ENCODE data around the gene ZSCAN16. TPM values are rescaled to one million over a fixed set of nuclear protein-coding genes. Genes with fewer than 3 reads are reported as not detected.
"Not testable (repeated sequence)": the region's sequence is repeated elsewhere in the genome, so short reads cannot be mapped to it uniquely, and the experiment has no call there.

The ZSCAN16 gene
- total and polyA plus RNA-seq, 2 donors: 8.5 to 15.4 TPM

DNA sequence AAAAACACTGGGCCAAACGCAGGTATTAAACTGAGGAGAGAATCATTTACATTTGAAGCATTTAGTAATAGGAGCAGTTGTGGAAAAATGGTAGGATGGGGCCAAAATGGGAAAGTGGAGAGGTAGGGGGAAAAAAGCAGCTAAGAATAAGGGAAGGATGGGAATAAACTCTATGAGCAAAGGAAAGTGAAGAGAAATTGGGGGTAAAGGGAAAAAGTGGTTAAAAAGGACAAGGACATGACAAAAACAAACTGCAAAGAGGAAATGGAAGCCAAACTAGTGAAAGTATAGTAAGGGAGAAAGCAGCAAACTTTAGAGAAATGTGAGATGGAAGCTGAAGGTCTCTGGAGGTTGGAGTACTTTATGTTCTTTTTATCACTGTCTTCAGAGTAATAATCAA is 6.2 kb upstream of the ZSCAN16 start:
- H3K27ac ChIP-seq (ENCODE audit: low read depth in 1 of 2, low read length in 1 of 2): no peak overlapping the region
- 97% methylated on average over 1 of the region's 1 CpG for WGBS
- H3K36me3 ChIP-seq (ENCODE audit: control insufficient read depth in 2 of 2, insufficient read depth in 2 of 2, low read length in 1 of 2): peaks cover 27 to 50% of the 10 kb centered on the region in 2 donors

GRCh38 chr6:28121876-28122275 is 2.5 kb upstream of the ZSCAN16 start:
- Histone ChIP-seq H3K4me1 (ENCODE audit: control insufficient read depth in 2 of 2, insufficient read depth in 2 of 2, low read length in 2 of 2) (peaks cover 10 to 11% of the 10 kb centered on the region in 2 donors), H3K36me3 (ENCODE audit: control insufficient read depth in 2 of 2, insufficient read depth in 2 of 2, low read length in 1 of 2) (peaks cover 8 to 39% of the 10 kb centered on the region in 2 donors), H3K27ac (ENCODE audit: low read depth in 1 of 2, low read length in 1 of 2) (no peak overlapping the region), H3K9me3 (ENCODE audit: control insufficient read depth in 2 of 2, insufficient read depth in 1 of 2, low read length in 1 of 2) (no peaks in the 10 kb centered on the region), H3K27me3 (ENCODE audit: control insufficient read depth in 2 of 2, insufficient read depth in 1 of 2, low read length in 1 of 2) (no peaks in the 10 kb centered on the region), H3K4me3 (ENCODE audit: low read length in 2 of 2) (no peak overlapping the region)
- WGBS: 98% methylated on average over 2 of the region's 2 CpGs
- no peak for DNase-seq (ENCODE audit: low read depth in 6 of 9, low spot score in 9 of 9)

More for the DNA sequence above, 6.2 kb upstream of the ZSCAN16 start:
- H3K9me3 ChIP-seq (ENCODE audit: control insufficient read depth in 2 of 2, insufficient read depth in 1 of 2, low read length in 1 of 2): no peaks in the 10 kb centered on the region
- no peaks in the 10 kb centered on the region for H3K4me1 ChIP-seq (ENCODE audit: control insufficient read depth in 2 of 2, insufficient read depth in 2 of 2, low read length in 2 of 2)
- H3K4me3 ChIP-seq (ENCODE audit: low read length in 2 of 2): no peak overlapping the region
- DNase-seq (ENCODE audit: low read depth in 6 of 9, low spot score in 9 of 9): no peak
- H3K27me3 ChIP-seq (ENCODE audit: control insufficient read depth in 2 of 2, insufficient read depth in 1 of 2, low read length in 1 of 2): no peaks in the 10 kb centered on the region

GRCh38 chr6:28122283-28122682 is 2.1 kb upstream of the ZSCAN16 start:
- not testable (repeated sequence) for H3K27me3 ChIP-seq (ENCODE audit: control insufficient read depth in 2 of 2, insufficient read depth in 1 of 2, low read length in 1 of 2); H3K4me3 ChIP-seq (ENCODE audit: low read length in 2 of 2); H3K27ac ChIP-seq (ENCODE audit: low read depth in 1 of 2, low read length in 1 of 2); H3K9me3 ChIP-seq (ENCODE audit: control insufficient read depth in 2 of 2, insufficient read depth in 1 of 2, low read length in 1 of 2); DNase-seq (ENCODE audit: low read depth in 6 of 9, low spot score in 9 of 9)
- H3K4me1 ChIP-seq (ENCODE audit: control insufficient read depth in 2 of 2, insufficient read depth in 2 of 2, low read length in 2 of 2): peaks cover 10 to 11% of the 10 kb centered on the region in 2 donors
- peaks cover 8 to 39% of the 10 kb centered on the region in 2 donors for H3K36me3 ChIP-seq (ENCODE audit: control insufficient read depth in 2 of 2, insufficient read depth in 2 of 2, low read length in 1 of 2)
- WGBS: 97% methylated on average over 5 of the region's 5 CpGs

GRCh38 chr6:28124971-28125353 is 553 bp downstream of the ZSCAN16 start:
- Histone ChIP-seq H3K27ac (ENCODE audit: low read depth in 1 of 2, low read length in 1 of 2) (peak overlapping the region; percentile 78 to 89), H3K36me3 (ENCODE audit: control insufficient read depth in 2 of 2, insufficient read depth in 2 of 2, low read length in 1 of 2) (peaks cover 13 to 34% of the 10 kb centered on the region in 2 donors), H3K9me3 (ENCODE audit: control insufficient read depth in 2 of 2, insufficient read depth in 1 of 2, low read length in 1 of 2) (no peaks in the 10 kb centered on the region), H3K4me3 (ENCODE audit: low read length in 2 of 2) (peak overlapping the region; percentile 79 to 90), H3K4me1 (ENCODE audit: control insufficient read depth in 2 of 2, insufficient read depth in 2 of 2, low read length in 2 of 2) (peaks cover 10 to 11% of the 10 kb centered on the region in 2 donors), H3K27me3 (ENCODE audit: control insufficient read depth in 2 of 2, insufficient read depth in 1 of 2, low read length in 1 of 2) (no peaks in the 10 kb centered on the region)
- DNase-seq (ENCODE audit: low read depth in 6 of 9, low spot score in 9 of 9): peak in 1 of 9 donors; percentile 31
- 13% methylated on average over 6 of the region's 6 CpGs for WGBS

- H3K27me3 ChIP-seq (ENCODE audit: control insufficient read depth in 2 of 2, insufficient read depth in 1 of 2, low read length in 1 of 2): no peaks in the 10 kb centered on the region
- 22% methylated on average over 4 of the region's 4 CpGs for WGBS
- peaks cover 10 to 11% of the 10 kb centered on the region in 2 donors for H3K4me1 ChIP-seq (ENCODE audit: control insufficient read depth in 2 of 2, insufficient read depth in 2 of 2, low read length in 2 of 2)
- peak overlapping the region; percentile 64 to 78 for H3K27ac ChIP-seq (ENCODE audit: low read depth in 1 of 2, low read length in 1 of 2)
- DNase-seq (ENCODE audit: low read depth in 6 of 9, low spot score in 9 of 9): peak in 3 of 9 donors; percentile 33 to 60 (median 39)
- H3K36me3 ChIP-seq (ENCODE audit: control insufficient read depth in 2 of 2, insufficient read depth in 2 of 2, low read length in 1 of 2): peaks cover 10 to 32% of the 10 kb centered on the region in 2 donors
- H3K4me3 ChIP-seq (ENCODE audit: low read length in 2 of 2): peak overlapping the region in 1 of 2 donors; percentile 90
- no peaks in the 10 kb centered on the region for H3K9me3 ChIP-seq (ENCODE audit: control insufficient read depth in 2 of 2, insufficient read depth in 1 of 2, low read length in 1 of 2)
These were observed 992 bp downstream of the ZSCAN16 start for GRCh38 chr6:28125401-28125800.

DNA sequence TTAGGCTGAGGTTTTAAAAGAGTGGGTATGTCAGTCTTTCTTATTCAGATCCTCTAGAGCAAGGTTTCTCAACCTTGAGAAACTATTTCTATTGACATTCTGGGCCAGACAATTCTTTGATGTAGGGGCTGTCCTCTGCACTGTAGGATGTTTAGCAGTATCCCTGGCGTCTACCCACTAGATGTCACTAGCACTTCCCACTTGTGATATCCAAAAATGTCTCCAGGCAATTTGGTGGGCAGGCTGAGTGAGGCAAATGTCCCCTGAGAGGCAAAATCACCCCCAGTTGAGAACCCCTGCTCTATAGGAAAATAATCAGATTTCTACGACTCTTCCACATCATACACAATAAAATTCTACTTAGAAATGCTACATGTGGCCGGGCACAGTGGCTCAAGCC is 9.6 kb downstream of the ZSCAN16 start:
- Histone ChIP-seq H3K4me1 (ENCODE audit: control insufficient read depth in 2 of 2, insufficient read depth in 2 of 2, low read length in 2 of 2) (peaks cover 8 to 11% of the 10 kb centered on the region in 2 donors), H3K9me3 (ENCODE audit: control insufficient read depth in 2 of 2, insufficient read depth in 1 of 2, low read length in 1 of 2) (no peaks in the 10 kb centered on the region), H3K27ac (ENCODE audit: low read depth in 1 of 2, low read length in 1 of 2) (no peak overlapping the region), H3K36me3 (ENCODE audit: control insufficient read depth in 2 of 2, insufficient read depth in 2 of 2, low read length in 1 of 2) (peaks cover 4 to 10% of the 10 kb centered on the region in 2 donors), H3K4me3 (ENCODE audit: low read length in 2 of 2) (no peak overlapping the region), H3K27me3 (ENCODE audit: control insufficient read depth in 2 of 2, insufficient read depth in 1 of 2, low read length in 1 of 2) (no peaks in the 10 kb centered on the region)
- 70% methylated on average over 3 of the region's 3 CpGs for WGBS
- DNase-seq (ENCODE audit: low read depth in 6 of 9, low spot score in 9 of 9): peak in 2 of 9 donors; percentile 22 to 43

DNA sequence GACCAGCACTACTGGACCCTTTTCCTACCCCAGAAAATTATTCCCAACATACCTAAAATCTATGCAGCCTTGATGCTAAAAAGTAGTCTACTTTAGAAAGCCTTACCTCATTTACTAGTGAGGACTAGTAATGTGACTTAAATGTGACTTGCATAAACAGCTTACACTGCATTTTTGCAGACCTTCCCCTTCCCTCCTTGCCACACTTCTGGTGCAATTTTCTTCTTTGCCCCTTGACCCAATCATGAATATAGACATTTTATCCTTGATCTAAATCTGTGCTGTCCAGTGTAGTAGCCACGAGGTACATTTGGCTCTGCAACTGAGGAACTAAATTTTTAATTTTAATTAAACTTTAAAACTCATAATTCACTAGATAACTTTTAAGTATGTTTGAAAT is 10.3 kb downstream of the ZSCAN16 start:
- Histone ChIP-seq H3K27me3 (ENCODE audit: control insufficient read depth in 2 of 2, insufficient read depth in 1 of 2, low read length in 1 of 2) (no peaks in the 10 kb centered on the region), H3K9me3 (ENCODE audit: control insufficient read depth in 2 of 2, insufficient read depth in 1 of 2, low read length in 1 of 2) (no peaks in the 10 kb centered on the region), H3K4me1 (ENCODE audit: control insufficient read depth in 2 of 2, insufficient read depth in 2 of 2, low read length in 2 of 2) (peaks cover 8 to 11% of the 10 kb centered on the region in 2 donors), H3K27ac (ENCODE audit: low read depth in 1 of 2, low read length in 1 of 2) (peak overlapping the region in 1 of 2 donors; percentile 33), H3K4me3 (ENCODE audit: low read length in 2 of 2) (no peak overlapping the region), H3K36me3 (ENCODE audit: control insufficient read depth in 2 of 2, insufficient read depth in 2 of 2, low read length in 1 of 2) (peaks cover 4 to 10% of the 10 kb centered on the region in 2 donors)
- DNase-seq (ENCODE audit: low read depth in 6 of 9, low spot score in 9 of 9): peak in 1 of 9 donors; percentile 5
- WGBS: 89% methylated on average over 1 of the region's 1 CpG

DNA sequence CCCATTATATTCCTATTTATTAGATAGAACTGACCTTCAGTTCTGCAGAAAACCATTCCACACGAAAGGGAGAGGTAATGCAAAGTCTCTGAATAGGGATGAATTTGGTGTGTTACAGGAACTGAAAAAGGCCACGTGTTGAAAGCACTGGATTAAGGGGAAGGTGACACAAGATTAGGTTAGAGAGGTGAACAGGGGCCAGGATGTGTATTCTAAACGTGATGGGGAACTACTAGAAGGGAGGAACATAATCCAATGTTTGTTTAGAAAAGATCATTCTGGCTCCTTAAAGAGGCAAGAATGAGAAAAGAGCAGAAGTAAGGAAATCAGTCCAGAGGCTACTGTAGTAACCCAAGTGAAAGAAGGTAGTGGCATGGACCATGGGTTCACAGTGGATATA is 11.0 kb downstream of the ZSCAN16 start:
- Histone ChIP-seq H3K9me3 (ENCODE audit: control insufficient read depth in 2 of 2, insufficient read depth in 1 of 2, low read length in 1 of 2) (no peaks in the 10 kb centered on the region), H3K36me3 (ENCODE audit: control insufficient read depth in 2 of 2, insufficient read depth in 2 of 2, low read length in 1 of 2) (peaks cover 3 to 7% of the 10 kb centered on the region in 2 donors), H3K27me3 (ENCODE audit: control insufficient read depth in 2 of 2, insufficient read depth in 1 of 2, low read length in 1 of 2) (no peaks in the 10 kb centered on the region), H3K27ac (ENCODE audit: low read depth in 1 of 2, low read length in 1 of 2) (no peak overlapping the region), H3K4me3 (ENCODE audit: low read length in 2 of 2) (peak overlapping the region in 1 of 2 donors; percentile 82), H3K4me1 (ENCODE audit: control insufficient read depth in 2 of 2, insufficient read depth in 2 of 2, low read length in 2 of 2) (peaks cover 8 to 11% of the 10 kb centered on the region in 2 donors)
- DNase-seq (ENCODE audit: low read depth in 6 of 9, low spot score in 9 of 9): peak in 2 of 9 donors; percentile 5 to 15
- WGBS: 46% methylated on average over 3 of the region's 3 CpGs

- H3K4me3 ChIP-seq (ENCODE audit: low read length in 2 of 2): peak overlapping the region; percentile 64 to 82
- peaks cover 11 to 13% of the 10 kb centered on the region in 2 donors for H3K4me1 ChIP-seq (ENCODE audit: control insufficient read depth in 2 of 2, insufficient read depth in 2 of 2, low read length in 2 of 2)
- H3K9me3 ChIP-seq (ENCODE audit: control insufficient read depth in 2 of 2, insufficient read depth in 1 of 2, low read length in 1 of 2): no peaks in the 10 kb centered on the region
- peak in 8 of 9 donors; percentile 67 to 89 (median 75) for DNase-seq (ENCODE audit: low read depth in 6 of 9, low spot score in 9 of 9)
- under 1% methylated on average over 58 of the region's 58 CpGs for WGBS
- peak overlapping the region; percentile 90 to 91 for H3K27ac ChIP-seq (ENCODE audit: low read depth in 1 of 2, low read length in 1 of 2)
- peaks cover 0 to 4% of the 10 kb centered on the region in 2 donors for H3K36me3 ChIP-seq (ENCODE audit: control insufficient read depth in 2 of 2, insufficient read depth in 2 of 2, low read length in 1 of 2)
- no peaks in the 10 kb centered on the region for H3K27me3 ChIP-seq (ENCODE audit: control insufficient read depth in 2 of 2, insufficient read depth in 1 of 2, low read length in 1 of 2)
These were observed 12.4 kb downstream of the ZSCAN16 start for GRCh38 chr6:28136585-28137504.
